HG03039 (cell line): ENCODE results near the gene PRPH.
"Not testable (repeated sequence)": the region's sequence is repeated elsewhere in the genome, so short reads cannot be mapped to it uniquely, and the experiment has no call there.

ENCODE experiments used
- ATAC-seq: cut with Tn5 transposase; IDR thresholded peaks from one replicate; pipeline ENCODE4 v1.9.1; 2021; ENCODE audit warnings: mild to moderate bottlenecking, moderate library complexity; ENCODE audit not compliant: unreplicated experiment

PRPH gene

DNA sequence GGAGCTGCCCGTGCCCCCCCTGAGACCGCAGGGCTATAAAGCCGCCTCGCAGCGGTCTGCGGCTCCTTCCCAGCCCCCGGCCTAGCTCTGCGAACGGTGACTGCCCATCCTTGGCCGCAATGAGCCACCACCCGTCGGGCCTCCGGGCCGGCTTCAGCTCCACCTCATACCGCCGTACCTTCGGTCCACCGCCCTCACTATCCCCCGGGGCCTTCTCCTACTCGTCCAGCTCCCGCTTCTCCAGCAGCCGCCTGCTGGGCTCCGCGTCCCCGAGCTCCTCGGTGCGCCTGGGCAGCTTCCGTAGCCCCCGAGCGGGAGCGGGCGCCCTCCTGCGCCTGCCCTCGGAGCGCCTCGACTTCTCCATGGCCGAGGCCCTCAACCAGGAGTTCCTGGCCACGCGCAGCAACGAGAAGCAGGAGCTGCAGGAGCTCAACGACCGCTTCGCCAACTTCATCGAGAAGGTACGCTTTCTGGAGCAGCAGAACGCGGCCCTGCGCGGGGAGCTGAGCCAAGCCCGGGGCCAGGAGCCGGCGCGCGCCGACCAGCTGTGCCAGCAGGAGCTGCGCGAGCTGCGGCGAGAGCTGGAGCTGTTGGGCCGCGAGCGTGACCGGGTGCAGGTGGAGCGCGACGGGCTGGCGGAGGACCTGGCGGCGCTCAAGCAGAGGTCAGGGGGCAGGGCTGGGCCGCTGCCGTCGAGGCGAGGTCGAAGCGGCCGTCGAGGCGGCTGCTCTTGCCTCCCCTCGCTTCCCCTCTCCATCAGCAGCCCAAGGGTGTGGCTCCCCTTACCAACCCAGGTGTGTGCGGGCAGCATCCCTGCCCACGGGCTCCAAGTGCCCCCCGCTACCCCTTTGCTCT is at the start of gene PRPH:
PRPH (plus strand) TSS at position 66 of the 855 bp plus-strand sequence; CDS start at position 120, 54 bp downstream.
- ATAC-seq: no peak

DNA sequence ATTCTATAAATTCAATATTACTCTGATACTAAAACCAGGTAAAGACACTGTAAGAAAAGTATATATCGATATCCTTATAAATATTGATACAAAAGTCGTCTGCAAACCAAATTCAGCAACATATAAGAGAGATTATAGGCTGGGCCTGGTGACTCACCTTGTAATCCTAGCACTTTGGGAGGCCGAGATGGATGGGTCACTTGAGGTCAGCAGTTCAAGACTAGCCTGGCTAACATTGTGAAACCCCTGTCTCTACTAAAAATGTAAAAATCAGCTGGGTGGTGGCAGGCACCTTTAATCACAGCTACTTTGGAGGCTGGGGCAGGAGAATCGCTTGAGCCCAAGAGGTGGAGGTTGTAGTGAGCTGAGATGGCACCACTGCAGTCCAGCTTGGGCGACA is 43.6 kb upstream of the PRPH start:
- ATAC-seq: no peak

DNA sequence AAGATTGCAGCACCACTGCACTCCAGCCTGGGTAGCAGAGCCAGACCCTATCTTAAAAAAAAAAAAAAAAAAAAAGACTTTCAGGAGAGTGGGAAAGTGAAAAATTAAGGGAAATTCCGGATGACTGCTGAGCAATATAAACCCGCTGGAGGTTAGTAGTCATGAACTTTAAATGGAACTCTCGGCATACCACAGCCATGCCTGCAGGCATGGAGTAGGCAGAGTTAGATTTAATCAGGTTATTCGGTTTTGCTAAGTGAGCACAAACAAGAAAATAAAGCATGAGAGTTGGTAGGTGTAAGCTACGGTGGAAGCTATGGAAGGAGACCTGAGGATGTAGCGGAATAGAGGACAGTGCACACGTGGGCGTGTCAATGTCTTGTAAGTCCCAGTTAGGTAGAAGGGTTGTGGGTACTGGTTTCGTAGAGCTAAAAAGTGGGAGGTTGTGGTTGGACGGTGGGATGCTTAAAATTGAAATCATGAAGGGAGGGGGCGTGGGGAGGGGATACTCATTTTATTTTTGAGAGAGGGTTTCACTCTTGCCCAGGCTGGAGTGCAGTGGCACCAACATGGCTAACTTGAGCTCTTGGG is 41.8 kb upstream of the PRPH start:
- ATAC-seq: no peak

DNA sequence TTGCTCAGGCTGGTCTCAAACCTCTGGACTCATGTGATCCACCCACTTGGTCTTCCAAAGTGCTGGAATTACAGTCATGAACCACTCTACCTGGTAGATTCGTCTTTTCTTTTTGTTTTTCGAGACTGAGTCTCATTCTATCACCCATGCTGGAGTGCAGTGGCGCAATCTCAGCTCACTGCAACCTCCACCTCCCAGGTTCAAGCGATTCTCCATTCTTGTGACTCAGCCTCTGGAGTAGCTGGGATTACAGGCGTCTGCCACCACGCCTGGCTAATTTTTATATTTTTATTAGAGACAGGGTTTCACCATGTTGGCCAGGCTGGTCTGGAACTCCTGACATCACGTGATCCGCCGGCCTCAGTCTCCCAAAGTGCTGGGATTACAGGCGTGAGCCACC is 39.5 kb upstream of the PRPH start:
- not testable (repeated sequence) for ATAC-seq

DNA sequence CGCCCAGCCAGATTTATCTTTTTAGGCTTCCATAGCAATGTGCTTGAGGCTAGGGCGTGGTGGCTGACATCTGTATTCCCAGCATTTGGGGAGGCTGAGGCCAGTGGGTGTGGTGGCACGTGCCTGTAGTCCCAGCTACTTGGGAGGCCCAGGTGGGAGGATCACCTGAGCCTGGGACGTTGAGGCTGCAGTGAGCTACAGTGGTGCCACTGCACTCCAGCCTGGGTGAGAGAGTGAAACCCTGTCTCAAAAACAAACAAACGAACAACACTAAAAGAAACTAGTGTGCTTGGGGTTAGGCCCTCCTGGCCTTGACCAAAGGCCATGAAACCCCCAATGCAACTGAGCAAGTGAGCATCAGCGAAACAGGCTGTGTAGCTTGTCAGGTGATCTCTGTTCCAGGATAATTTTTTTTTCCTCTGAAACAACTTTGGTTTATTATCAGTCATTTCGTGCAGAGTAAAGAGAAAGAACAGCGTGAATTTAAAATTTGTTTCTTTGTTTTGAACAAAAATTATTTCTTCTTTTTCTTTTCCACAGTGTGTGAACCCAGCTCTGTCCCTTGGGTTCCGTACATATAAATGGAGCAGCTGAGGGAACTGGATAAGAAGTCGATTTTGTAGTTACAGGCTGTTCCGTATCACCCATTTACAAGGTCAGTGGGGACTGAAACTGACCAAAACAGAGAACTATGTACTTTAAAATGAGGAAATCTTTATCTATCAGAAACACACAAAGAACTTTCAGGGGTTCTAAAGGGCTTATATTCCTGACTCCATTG is 38.9 kb upstream of the PRPH start:
- ATAC-seq: no peak

DNA sequence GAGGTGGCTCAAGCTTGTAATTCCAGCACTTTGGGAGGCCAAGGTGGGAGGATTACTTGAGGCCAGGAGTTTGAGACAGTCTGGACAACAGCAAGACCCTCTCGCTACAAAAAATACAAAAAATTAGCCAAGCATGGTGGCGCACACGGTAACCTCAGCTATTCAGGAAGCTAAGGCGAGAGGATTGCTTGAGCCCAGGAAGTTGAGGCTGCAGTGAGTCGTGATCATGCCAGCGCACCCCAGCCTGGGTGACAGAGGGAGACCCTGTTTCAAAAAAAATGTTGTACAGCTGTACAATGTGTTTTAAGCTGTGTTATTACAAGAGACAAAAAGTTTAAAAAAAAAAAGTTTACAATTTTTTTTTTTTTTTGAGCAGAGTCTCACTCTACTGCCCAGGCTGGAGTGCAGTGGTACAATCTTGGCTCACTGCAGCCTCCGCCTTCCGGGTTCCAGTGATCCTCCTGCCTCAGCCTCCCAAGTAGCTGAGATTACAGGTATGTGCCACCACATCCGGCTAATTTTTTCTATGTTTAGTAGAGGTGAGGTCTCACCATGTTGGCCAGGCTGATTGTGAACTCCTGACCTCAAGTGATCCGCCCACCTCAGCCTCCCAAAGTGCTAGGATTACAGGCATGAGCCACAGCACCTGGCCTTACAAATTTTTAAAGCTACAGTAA is 37.3 kb upstream of the PRPH start:
- ATAC-seq: not testable (repeated sequence)

DNA sequence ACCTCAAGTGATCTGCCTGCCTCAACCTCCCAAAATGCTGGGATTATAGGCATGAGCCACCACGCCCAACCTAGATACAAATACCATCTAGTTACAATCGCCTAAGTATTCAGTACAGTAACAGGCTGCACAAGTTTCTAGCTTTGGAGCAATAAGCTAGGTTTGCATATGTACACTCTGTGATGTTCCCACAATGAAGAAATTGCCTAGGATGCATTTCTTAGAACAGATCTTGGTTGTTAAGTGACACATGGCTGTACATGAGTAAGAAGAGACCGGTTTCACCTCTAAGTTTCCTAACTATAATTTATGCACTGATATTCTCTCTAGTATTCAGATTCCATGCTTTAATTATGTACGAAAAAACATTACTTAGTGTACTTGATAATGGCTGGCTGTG is 35.5 kb upstream of the PRPH start:
- ATAC-seq: no peak

DNA sequence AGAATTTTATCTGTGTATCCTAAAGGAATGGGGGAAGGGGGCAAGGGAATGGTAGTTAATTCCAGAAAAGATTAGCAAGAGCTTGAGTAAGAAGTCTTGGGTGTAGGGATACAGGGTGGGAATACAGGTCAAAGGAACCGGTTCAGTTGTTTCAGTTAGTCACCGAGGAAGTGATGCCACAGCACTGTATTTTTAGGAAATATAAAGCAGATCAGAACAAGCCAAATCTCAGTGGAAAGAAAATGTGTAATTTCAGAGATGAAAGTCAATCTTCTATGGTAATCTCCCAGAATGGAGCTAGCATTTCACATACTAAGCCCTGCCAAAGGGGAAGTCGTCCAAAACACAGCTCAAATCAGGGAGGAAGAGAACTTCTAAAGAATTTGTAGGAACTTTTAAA is 34.8 kb upstream of the PRPH start:
- ATAC-seq: no peak

DNA sequence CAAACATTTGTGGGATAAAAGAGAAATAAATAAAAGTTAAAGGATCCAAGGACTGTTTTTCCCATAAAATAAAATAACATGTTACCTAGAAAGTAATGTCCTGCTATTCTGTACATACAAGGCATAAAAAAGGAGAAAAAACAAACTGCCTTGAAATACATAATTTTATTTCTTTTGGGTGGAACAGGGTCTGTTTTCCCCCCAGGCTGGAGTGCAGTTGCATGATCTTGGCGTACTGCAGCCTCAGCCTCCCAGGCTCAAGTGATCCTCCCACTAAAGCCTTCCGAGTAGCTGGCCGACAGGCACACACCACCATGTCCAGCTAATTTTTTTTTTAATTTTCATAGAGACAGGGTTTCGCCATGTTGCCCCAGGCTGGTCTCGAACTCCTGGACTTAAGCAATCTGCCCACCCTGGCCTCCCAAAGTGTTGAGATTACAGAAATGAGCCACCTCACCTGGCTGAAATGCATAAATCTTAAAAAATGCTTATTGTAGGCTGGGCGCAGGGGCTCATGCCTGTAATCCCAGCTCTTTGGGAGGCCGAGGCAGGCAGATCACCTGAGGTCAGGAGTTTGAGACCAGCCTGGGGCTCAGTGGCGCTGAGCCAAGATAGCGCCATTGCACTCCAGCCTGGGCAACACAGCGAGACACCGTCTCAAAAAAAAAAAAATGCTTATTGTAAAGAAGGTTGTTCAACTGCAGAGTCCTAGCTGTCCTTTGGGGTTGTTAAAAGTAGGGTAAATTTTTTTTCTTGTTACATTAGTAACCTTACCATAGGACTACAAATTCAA is 34.2 kb upstream of the PRPH start:
- no peak for ATAC-seq

DNA sequence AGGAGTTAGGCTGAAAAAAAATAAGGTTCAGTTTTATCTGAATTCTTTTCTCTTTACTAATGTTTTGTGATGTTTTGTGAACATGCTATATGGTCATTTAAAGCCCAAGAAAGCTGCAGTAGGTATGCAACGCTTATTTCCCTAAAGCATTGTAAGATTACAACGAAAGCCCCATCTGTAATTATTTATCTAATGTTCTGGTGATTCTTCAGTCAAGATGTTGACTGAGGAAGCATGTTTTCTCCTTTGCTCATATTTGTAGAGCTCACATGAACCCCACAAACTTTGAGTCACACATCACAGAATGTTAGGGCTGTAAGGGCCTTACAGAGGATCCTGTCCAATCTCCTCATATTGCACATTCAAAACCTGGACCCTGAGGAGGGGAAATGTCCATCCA is 33.2 kb upstream of the PRPH start:
- no peak for ATAC-seq

DNA sequence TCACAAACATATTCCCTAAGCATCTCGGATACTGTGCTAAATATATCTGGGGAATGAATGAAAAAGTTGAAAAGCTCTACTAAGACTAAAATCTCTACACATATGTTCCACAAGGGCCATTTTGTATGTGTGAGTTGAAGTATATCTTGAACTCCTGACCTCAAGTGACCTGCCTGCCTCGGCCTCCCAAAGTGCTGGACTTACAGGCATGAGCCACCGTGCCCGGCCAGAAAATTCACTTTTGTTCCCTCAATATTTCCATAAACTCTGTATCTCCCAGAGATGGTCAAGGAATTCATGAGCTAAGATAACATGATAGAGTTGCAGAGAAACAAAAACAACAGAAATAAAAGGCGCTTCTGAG is 31.6 kb upstream of the PRPH start:
- ATAC-seq: no peak

DNA sequence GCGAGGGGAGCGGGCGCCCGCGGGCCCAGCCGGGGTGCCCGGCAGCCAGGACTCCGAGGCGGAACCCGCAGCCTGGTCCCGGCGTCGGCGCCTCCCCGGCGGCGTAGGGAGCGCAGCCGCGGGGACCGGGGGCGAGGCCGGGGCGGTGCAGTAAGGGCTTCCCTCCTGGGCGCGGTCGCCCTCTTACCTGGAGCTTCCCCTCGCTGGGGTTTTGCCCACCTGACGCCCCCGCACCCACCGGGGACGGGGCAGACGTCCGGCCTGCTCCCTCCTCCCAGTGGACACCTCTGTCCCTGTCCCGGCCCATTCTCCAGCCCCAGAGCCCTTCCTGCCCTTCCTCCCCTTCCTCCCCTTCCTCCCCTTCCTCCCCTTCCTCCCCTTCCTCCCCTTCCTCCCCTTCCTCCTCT is 30.5 kb upstream of the PRPH start:
- peak; percentile 25 for ATAC-seq

DNA sequence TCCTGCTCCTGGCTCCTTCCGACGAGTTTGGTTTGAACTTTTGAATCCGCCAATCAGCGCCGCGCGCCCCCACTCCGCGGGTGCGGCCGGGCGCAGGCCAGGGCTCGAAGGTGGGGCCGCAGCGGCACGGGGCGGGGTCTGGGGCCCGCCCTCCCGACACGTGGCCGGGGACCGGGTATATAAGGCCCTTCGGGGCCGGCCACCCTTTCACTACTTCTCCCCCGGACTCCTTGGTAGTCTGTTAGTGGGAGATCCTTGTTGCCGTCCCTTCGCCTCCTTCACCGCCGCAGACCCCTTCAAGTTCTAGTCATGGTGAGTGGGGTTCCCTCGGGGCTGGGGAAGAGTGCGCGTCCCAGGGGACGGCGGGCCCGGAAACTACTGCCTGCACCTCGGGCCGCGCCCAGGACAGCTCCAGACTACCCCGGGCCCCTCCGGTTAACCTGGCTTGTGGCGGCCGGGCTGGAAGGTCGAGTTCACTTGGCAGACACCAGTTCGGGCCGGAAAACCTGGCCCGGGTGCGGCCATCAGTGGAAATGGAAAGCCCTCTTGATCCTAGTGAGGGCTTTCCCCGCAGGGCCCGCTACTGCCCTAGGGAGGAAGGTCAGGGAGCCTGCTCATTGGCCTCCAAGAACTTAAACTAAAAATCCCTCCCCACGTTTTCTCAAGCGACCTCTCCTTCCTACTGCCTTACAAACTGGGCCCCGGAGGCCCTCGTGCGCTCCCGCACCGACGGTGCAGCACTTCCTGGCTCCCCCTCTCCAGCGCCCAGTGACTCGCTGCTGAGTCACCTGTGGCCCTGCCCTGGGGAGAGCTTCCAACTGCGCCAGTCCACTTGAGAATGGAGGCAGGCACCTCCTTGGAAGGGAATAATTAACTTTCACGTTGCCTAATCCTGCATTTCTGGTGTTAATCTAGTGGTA is 29.8 kb upstream of the PRPH start, which contains the start of gene TUBA1C:
TUBA1C (plus strand) TSS at position 210 of the 920 bp plus-strand sequence; CDS start at position 310, 100 bp downstream.
- peak; percentile 85 for ATAC-seq

DNA sequence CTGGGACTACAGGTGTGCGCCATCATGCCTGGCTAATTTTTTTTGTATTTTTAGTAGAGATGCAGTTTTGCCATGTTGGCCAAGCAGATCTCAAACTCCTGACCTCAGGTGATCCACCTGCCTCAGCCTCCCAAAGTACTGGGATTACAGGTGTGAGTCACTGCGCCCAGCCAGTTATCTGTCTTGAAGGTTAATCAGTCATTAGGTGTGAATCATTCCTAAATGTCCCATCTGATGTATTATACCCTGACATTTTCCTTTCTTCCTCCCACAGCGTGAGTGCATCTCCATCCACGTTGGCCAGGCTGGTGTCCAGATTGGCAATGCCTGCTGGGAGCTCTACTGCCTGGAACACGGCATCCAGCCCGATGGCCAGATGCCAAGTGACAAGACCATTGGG is 25.8 kb upstream of the PRPH start:
- ATAC-seq: not testable (repeated sequence)

DNA sequence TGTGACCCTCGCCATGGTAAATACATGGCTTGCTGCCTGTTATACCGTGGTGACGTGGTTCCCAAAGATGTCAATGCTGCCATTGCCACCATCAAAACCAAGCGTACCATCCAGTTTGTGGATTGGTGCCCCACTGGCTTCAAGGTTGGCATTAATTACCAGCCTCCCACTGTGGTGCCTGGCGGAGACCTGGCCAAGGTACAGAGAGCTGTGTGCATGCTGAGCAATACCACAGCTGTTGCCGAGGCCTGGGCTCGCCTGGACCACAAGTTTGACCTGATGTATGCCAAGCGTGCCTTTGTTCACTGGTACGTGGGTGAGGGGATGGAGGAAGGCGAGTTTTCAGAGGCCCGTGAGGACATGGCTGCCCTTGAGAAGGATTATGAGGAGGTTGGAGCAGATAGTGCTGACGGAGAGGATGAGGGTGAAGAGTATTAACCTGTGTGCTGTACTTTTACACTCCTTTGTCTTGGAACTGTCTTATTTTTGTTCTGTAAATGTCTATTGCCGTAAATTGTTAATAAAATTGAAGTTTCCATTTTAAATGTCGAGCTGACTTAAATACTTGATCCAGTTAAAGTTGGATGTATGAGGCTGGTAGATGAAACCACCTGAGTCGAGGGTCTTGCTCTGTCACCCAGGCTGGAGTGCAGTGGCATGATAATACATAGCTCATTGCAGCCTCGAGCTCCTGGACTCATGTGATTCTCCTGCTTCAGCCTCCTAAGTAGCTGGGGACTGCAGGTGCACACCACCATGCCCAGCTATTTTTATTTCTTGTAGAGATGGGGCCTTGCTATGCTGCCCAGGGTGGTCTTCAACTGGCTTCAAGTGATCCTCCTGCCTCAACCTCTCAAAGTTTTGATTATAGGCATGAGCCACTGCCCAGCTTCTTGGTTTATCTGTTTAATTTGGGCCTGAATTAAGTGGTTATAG is 21.9 kb upstream of the PRPH start:
- ATAC-seq: no peak

DNA sequence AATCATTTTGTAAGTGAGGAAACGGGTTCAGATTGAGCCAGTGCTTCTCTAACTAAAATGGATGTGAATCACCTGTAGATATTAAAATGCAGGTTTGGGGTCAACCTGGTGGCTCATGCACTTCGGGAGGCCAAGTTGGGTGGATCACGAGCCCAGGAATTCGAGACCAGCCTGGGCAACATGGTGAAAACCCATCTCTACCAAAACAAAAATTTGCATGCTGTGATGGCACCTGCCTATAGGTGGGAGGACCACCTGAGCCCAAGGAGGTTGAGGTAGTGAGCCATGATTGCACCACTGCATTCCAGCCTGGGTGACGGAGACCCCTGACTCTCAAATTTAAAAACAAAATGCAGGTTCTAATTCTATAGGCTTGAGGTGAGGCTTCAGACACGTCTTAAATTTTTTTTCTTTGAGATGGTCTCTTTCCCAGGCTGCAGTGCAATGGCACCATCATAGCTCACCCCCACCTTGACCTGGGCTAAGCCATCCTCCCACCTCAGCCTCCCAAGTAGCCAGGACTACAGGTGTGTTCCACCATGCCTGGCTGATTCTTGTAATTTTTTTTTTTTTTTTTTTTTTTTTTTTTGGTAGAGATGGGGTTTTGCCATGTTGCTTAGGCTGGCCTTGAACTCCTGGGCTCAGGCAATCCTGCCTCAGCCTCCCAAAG is 21.1 kb upstream of the PRPH start:
- no peak for ATAC-seq

DNA sequence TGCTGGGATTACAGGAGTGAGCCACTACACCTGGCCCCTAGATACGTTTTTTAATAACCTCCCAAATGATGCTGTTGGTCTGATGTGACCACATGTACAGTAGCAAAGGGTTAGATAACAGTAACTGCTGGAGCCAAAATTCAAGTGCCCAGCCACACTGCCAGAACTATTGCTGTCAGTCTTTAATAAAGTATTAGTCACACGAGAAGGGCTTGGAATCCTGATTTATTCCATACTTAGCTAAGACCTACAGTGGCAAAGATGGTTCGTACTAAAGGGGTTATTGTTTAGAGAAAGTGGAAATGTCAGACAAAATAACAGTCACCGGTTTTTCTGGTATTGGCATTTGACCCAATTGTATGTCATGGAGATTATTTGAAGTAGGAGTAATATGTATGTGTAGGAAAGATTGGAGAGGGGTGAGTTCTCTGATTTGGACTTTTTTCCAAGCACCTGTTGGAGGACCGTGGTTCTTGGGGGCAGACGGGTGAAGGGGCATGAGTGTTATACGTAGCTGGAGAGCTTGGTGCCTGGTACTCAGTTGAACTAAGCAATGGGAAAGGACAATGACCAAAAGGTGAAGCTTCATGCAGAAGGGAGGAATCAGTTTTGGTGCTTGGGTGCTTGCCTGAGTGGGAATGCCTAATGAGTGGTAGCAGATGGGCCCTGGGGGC is 20.4 kb upstream of the PRPH start:
- ATAC-seq: no peak
